ENCODE data around the gene UGT3A2. TPM values are rescaled to one million over a fixed set of nuclear protein-coding genes. Genes with fewer than 3 reads are reported as not detected.

The UGT3A2 gene
- total and polyA plus RNA-seq, 2 of the 8 experiments (the other 6 are each of a cell fraction or from before 2014, with no cell fraction given), result 19.4 to 28.8 TPM

DNA sequence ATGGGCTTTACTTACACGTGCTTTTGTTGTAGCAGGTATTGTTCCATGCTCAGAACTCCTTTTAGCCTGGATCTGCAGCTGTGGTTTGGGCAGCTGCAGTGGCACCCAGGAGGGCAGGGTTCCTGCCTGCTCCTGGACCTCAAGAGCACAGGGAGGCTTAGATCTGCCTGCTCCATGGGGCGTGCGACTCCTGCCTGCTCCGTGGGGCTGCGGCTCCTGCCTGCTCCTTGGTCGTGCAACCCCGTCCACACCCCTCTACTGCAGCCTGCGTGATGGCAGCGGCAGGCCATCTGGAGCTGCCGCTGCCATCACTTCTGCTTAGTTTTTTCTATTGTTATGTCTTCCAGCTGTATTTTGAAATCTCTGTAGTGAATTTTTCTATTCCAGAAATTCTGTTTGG lies 11.7 kb upstream of the UGT3A2 start:
- H4K20me1 ChIP-seq (replicated peaks in 1 of 2; ENCODE audit: control insufficient read depth in 1 of 2, insufficient read depth in 2 of 2, low read length in 2 of 2), result no peaks in the 10 kb centered on the region
- H3K79me2 ChIP-seq (ENCODE audit: control insufficient read depth in 1 of 2, insufficient read depth in 2 of 2, low read length in 2 of 2), result no peaks in the 10 kb centered on the region
- H3K9ac ChIP-seq (replicated peaks in 1 of 4; ENCODE audit: extremely low read depth in 1 of 4, low read depth in 3 of 4, low read length in 3 of 4), result no peak overlapping the region
- H3K4me3 ChIP-seq (ENCODE audit: extremely low read depth in 1 of 4, insufficient read depth in 2 of 4, low read depth in 3 of 4, low read length in 4 of 4), result no peak overlapping the region
- H2BK20ac ChIP-seq (ENCODE audit: low read length), result no peak overlapping the region
- no peak overlapping the region for H3K27ac ChIP-seq (ENCODE audit: low read depth, low read length)
- no peak overlapping the region for H3K56ac ChIP-seq (replicated peaks; ENCODE audit: insufficient read length, low read depth, low read length)
- H2AFZ ChIP-seq (ENCODE audit: low read length), result no peak overlapping the region
- ChIA-PET CTCF (ENCODE audit: partially characterized antibody) (interaction anchor here (0.5 to 4.2 kb wide), 27 partner anchors 7 to 1931 kb away, joined by 3 to 55 read pairs (median 5); partner anchors contain the start of genes LMBRD2 and SKP2), POLR2A (ENCODE audit: partially characterized antibody) (interaction anchor here (2.3 to 2.6 kb wide), 2 partner anchors 12 to 74 kb away, joined by 10 to 13 read pairs; partner anchors contain the start of genes LMBRD2, SKP2 and UGT3A2)
- no peak overlapping the region for H3K4ac ChIP-seq (replicated peaks; ENCODE audit: insufficient read length, low read depth, low read length)
- DNase-seq (ENCODE audit: low read depth in 1 of 2, low spot score in 2 of 2), result no peak
- no peaks in the 10 kb centered on the region for H3K23me2 ChIP-seq (ENCODE audit: low read depth, low read length)
- peaks cover 2 to 15% (median 3%) of the 10 kb centered on the region in 4 experiments; a peak in 5 of 7 replicates for H3K4me1 ChIP-seq (replicated peaks in 1 of 4; ENCODE audit: control insufficient read depth in 3 of 4, insufficient read depth in 4 of 4, low read length in 3 of 4)
- H3K79me1 ChIP-seq (ENCODE audit: low read depth, low read length), result no peaks in the 10 kb centered on the region
- H4K5ac ChIP-seq (ENCODE audit: insufficient read length, low read depth, low read length), result no peak overlapping the region
- FAIRE-seq, result no peak
- no peak overlapping the region for H3K18ac ChIP-seq (ENCODE audit: extremely low read depth, low read length)
- H4K8ac ChIP-seq (ENCODE audit: extremely low read depth, insufficient read depth, low read length), result no peak overlapping the region
- H2AK5ac ChIP-seq (ENCODE audit: low read depth, low read length), result no peak overlapping the region
- H3K4me2 ChIP-seq (ENCODE audit: insufficient read depth in 1 of 2, low read depth in 2 of 2, low read length in 2 of 2), result no peak overlapping the region; a peak in 1 of 4 replicates
- WGBS, 2 experiments (ENCODE audit: extremely low coverage in 1 of 2, insufficient coverage in 1 of 2, insufficient read length in 1 of 2, insufficient replicate concordance in 2 of 2, low coverage in 1 of 2, low lambda C conversion rate in 2 of 2, missing lambda C conversion rate in 1 of 2), result 87% methylated on average over 10 of the region's 10 CpGs; no CpG with 5 or more reads in 1 of the 2 experiments
- H3K23ac ChIP-seq (ENCODE audit: insufficient read length), result no peak overlapping the region
- H3K9me3 ChIP-seq (ENCODE audit: insufficient read depth in 2 of 2, low read depth in 1 of 2, low read length in 1 of 2), result no peaks in the 10 kb centered on the region
- H3K14ac ChIP-seq (ENCODE audit: insufficient read length), result no peak overlapping the region
- peak overlapping the region; percentile 85; the same call in 1 of the 2 replicates for H2BK12ac ChIP-seq (ENCODE audit: low read depth, low read length)
- no peaks in the 10 kb centered on the region for H3K36me3 ChIP-seq (ENCODE audit: control insufficient read depth in 2 of 4, insufficient read depth in 4 of 4, low read length in 3 of 4)
- H4K91ac ChIP-seq (replicated peaks; ENCODE audit: insufficient read length, low read length), result no peak overlapping the region
- H3K27me3 ChIP-seq (replicated peaks in 1 of 4; ENCODE audit: control insufficient read depth in 3 of 4, extremely low read depth in 1 of 4, insufficient read depth in 3 of 4, low read length in 3 of 4), result no peaks in the 10 kb centered on the region
- no peak overlapping the region for H2BK120ac ChIP-seq (replicated peaks; ENCODE audit: low read depth, low read length)
- no peak overlapping the region for H2BK5ac ChIP-seq (ENCODE audit: low read depth, low read length)
- H2BK15ac ChIP-seq (ENCODE audit: low read length), result no peak overlapping the region
- no peak for TF ChIP-seq TAF7 (optimal IDR thresholded peaks at IDR 0.05; ENCODE audit: borderline replicate concordance, low read depth, low read length)
- no peak for TF ChIP-seq JUN (IDR thresholded peaks at IDR 0.05; ENCODE audit: low read depth, low read length)
- no peak for TF ChIP-seq BRCA1 (IDR thresholded peaks at IDR 0.05; ENCODE audit: low read depth, low read length)
- TF ChIP-seq NANOG (IDR thresholded peaks at IDR 0.05; ENCODE audit: insufficient read depth, low read depth, low read length, poor library complexity, severe bottlenecking), result no peak
- TF ChIP-seq RFX5 (IDR thresholded peaks at IDR 0.05; ENCODE audit: borderline replicate concordance, low read depth, low read length), result no peak

Data from H1 (cell line).